GM21515 (cell line): ENCODE data around the gene REV3L.
"Not testable (repeated sequence)": the region's sequence is repeated elsewhere in the genome, so short reads cannot be mapped to it uniquely, and the experiment has no call there.

Experiments used
- ATAC-seq: cut with Tn5 transposase; IDR thresholded peaks from one replicate; pipeline ENCODE4 v1.9.1; 2021; ENCODE audit not compliant: unreplicated experiment

The REV3L gene

DNA sequence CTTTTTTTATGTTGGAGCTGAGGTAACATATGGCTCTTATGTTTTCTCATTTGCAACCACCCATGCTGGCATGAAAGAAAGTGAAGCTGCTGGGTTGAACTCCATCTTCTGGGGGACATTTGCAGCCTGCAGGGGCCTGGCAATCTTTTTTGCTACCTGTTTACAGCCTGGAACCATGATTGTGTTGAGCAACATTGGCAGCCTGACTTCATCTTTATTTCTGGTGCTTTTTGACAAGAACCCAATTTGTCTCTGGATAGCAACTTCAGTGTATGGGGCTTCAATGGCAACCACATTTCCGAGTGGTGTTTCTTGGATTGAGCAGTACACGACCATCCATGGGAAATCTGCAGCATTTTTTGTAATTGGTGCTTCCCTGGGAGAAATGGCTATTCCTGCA is 216.7 kb downstream of the REV3L start:
- ATAC-seq, result no peak

DNA sequence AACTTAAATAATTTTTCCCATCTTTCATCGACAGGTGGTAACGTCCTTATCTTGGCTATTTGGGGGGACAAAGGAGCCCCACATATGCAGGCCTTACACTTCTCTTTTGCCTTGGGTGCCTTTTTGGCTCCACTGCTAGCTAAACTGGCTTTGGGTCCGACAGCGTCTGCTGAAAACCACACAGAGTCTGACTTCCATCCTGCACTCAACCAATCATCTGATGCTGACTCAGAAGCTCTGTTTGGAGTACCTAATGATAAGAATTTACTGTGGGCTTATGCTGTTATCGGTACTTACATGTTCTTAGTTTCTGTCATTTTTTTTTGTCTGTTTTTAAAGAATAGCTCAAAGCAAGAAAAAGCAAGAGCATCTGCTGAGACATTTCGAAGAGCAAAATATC is 217.2 kb downstream of the REV3L start:
- no peak for ATAC-seq

DNA sequence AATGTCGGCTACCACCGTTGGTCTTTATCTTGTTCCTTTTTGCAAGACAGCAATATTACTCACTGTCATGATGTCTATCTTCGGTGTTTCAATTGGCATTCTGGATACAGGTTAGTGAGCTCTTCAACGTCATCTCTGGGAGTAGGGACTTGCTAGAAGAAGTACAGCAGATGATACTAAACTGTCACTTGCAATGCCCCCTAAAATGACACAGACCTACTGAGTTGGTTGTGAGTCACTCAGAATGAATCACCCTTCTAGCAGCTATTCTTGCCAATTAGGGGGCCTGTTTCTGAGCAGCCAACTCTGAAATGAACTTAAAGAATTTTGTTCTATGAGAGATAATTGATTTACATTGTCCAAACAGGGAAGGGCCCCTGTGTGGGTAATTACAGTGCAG is 219.2 kb downstream of the REV3L start:
- no peak for ATAC-seq

DNA sequence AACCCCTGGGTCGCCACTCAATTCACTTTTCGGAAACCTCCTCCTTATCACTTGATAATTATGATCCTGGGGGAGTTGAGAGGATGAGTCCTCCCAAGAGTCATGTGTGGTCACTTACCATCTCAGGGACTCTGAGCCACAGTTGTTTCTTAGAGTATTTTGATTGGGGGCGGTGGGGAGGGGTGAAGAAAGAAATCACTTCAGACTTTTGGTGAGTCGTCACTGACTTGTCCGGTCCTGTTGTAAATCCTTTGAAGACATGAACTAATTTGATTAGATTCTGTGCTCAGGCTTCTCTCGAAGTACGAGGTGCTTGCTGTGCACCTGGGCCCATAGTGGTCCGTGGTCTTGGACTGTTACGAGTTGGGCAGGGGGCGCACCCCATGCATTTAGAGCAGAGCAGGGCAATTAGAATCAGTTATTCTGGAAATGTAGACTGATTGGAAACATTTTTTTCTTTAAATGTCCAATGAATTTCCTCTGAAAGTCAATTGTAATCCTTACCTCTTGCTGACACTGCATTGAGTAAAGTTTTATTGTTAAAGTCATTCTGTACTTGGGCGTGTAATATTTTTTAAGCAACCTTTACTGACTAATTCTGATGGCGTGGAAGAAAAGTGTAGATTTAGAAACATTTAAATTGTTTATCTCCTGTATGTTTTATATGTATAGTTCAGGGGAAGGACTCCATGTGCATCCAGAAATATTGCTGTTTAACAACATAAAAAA is 222.3 kb downstream of the REV3L start:
- ATAC-seq, result no peak

DNA sequence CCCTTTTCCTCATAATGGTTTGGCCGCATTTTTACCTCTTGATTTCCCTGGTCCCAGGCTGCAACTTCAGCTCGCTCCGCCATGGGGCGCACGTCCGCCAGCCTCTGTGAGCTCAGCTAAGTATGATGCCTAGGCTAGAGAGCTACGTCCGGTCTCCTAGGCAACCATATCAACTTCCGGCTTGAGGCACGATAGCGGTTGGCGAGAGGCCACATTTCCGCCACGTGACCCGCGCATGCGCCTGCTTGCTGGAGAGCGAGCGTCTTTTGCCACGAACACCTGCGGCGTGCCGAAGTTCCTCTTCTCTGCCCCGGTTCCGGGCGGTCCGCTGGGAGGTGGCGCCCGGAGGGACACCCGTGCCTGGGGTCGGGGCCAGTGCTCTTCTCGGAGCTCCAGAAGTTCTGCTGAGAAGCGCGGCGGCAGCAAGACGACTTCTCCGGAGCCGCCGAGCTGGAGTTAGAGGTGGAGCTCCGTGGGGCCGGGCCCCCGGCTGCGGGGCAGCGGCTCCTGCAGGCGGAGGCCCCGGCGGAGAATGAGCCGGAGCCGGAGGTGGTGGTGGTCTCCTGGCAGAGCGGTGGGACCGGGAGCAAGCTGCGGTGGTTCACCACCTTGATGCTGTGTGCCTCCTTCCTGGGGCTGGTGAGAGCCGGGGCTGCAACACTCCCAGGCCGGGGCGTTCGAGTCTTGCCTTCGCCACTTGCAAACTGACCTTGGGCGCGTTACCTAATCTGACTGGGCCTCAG is 223.8 kb downstream of the REV3L start:
- ATAC-seq, result peak; percentile 99

DNA sequence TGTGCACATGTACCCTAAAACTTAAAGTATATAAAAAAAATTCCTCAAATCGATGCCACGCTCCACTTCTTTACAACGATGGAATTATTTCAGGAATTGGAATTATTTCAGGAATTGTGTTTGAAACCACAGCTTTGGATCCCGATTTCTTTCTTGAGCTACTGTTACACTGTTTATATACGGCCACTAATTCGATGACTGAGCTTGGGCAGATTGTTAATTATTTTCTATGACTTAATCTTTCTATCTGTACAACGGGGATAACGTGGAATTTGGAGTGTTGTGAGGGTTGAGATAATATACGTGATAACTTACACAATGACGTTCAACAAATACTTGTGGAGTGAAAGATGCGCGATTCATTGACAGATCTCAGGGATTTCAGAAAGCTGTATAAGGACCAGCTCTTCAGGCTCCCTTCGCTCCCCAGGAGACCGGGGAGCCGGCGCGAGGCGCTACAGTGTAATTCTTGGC is 224.4 kb downstream of the REV3L start:
- no peak for ATAC-seq

DNA sequence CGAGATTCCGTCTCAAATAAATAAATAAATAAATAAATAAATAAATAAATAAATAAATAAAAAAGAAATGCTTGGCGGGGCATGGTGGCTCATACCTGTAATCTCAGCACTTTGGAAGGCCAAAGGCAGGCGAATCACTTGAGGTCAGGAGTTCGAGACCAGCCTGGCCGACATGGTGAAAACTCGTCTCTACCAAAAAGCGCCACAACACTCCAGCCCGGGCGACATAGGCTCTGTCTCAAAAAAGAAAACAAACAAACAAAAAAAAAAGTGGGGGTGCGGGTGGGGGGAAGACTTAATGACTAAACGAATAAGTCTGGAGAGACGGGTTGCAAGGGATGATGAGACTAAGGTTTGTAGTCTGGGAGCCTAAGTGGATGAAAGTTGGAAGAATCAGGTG is 225.0 kb downstream of the REV3L start:
- ATAC-seq, result no peak

DNA sequence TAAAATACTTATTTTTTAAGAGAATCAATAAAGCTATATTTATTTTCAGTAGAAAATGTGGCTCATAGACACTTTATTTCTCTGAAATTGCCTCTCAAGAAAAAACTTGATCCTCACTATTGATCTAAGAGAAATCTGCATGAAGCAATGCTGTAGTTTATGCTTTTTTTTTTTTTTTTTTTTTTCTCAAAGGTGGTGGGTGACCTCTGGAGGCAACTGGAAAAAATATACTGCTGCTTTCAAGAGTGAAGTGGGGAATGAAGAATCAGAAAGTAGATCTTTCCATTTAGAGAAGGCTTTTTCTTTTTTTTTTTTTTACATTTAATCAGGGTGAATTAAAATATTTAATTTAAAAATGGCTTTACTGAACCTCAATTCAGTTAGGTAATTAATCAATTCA is 226.4 kb downstream of the REV3L start:
- ATAC-seq, result no peak

DNA sequence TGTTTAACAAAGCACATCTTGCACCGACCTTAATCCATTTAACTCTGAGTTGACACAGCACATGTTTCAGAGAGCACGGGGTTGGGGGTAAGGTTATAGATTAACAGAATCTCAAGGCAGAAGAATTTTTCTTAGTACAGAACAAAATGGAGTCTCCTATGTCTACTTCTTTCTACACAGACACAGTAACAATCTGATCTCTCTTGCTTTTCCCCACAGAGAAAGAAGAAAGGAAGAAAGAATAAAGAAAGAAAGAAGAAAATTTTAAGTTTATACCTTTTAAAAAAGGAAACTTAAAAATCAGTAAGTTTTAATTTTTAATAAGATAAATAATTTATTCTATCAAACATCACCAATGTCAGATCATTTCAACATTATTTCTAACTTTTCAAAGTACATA is 227.2 kb downstream of the REV3L start:
- ATAC-seq, result not testable (repeated sequence)

DNA sequence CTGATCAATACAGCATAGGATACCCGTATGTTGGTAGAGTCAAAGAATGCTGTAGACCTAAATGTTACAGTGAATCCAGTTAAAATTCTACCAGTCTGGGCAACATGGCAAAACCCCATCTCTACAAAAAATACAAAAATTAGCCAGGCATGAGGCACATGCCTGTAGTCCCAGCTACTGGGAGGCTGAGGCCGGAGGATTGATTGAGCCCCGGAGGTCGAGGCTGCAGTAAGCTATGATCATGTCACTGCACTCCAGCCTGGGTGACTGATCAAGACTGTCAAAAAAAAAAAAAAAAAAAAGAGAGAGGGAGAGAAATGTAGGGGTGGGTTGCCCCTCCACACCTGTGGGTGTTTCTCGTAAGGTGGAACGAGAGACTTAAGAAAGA is 228.2 kb downstream of the REV3L start:
- ATAC-seq, result no peak

DNA sequence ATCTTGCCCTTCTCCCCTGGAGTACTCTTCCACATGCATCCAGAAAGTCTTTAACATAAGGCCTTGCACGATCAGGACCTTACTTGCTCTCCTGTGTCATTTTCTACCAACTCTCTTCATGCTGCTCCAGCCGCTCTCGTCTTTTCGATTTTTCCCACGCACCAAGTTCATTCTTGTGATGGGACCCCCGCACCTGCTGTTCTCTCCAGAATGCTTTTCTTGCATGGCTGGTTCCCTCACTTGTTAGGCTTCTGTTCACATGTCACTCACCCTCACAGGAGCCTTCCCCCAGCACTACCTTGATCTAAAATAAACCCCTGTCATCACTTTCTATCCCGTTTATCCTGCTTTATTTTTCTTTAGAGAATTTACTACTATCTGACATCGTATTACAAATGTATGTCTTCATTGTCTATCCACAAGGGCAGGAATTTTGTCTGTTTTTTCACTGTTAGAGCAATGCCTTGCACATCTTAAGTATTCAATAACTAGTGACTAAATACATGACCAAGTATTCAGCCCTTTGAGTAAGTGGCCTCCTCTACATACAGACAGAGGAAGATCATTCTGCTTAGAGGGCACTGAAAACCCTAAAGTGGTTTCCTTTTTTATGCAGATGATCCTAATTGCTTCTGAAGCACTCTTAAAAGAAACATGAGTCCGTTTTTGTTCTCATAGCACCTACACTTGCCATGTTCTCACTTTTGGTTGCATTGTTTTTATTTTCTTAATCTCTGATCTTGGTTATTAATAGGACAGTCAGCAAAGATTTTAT is 228.8 kb downstream of the REV3L start:
- no peak for ATAC-seq

DNA sequence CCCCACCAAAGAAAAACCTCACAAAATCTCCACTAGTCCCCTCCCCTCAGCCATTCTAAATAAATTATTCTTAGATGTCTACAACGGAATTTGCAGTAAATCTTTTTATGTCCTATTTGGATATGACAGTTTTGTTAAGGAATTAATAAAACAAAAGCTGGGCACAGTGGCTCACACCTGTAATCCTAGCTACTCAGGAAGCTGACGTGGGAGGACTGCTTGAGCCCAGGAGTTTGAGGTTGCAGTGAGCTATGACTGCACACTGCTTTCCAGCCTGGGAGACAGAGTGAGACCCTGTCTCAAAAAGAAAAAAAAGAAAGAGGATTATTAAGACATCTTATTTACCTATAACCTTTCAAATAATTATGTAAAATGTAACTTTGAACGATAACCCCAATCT is 230.3 kb downstream of the REV3L start:
- no peak for ATAC-seq

DNA sequence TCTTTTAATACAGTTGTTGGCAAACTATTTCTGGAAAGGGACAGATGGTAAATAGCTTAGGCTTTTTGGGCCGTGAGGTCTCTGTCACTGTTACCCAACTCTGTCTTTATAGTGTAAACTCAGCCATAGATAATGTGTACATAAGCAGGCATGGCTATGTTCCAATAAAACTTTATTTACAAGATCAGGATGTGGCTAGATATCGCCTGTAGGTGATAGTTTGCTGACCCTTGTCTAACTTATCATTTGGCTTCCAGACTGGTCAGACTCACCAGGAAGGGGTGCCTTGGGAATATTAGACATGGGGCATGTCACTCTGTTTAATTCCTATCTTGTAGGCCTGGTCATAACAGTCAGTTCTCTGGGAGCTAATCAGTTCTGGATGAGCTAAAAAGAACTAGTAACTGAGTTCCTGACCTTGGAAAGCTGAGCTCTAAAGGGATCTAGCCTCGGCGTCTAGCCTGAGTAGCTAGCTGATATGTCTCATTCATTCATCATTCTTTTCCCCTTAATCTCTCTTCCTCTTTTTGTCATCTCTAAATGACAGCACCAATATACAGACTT is 232.1 kb downstream of the REV3L start:
- no peak for ATAC-seq
